CD4-positive, alpha-beta T cell (primary cell): ENCODE measurements around the gene ZNF674. TPM values are rescaled to one million over a fixed set of nuclear protein-coding genes. Genes with fewer than 3 reads are reported as not detected.
"Not testable (repeated sequence)": the region's sequence is repeated elsewhere in the genome, so short reads cannot be mapped to it uniquely, and the experiment has no call there.

Experiments used
- ATAC-seq: fragments of 200-7000 bp; cut with Tn5 transposase; one replicate; pipeline ENCODE4 v1.10.0; 2022; ENCODE audit warnings: mild to moderate bottlenecking; ENCODE audit not compliant: poor library complexity
- CTCF ChIA-PET: fragments of 350-600 bp; sonication (Branson Sonifier 250); formaldehyde crosslinking; loops from one replicate; lab custom pipeline; 2021; ENCODE audit warnings: antibody characterized with exemption, inconsistent platforms; lab: Charles Lee
- POLR2A ChIA-PET: fragments of 350-600 bp; sonication (Branson Sonifier 250); formaldehyde crosslinking; loops from one replicate; lab custom pipeline; 2021; ENCODE audit warnings: antibody characterized with exemption, inconsistent platforms; lab: Charles Lee
- DNase-seq, 14 experiments: peaks; one replicate each; pipeline ENCODE4 v3.0.0-alpha.2; 2013 to 2020; ENCODE audit warnings: mixed read lengths in 2 of 14
- H3K27ac ChIP-seq, 2 donors: one replicate each; pipeline versions ENCODE4 v1.5.1 to v1.7.0; 2013; ENCODE audit warnings: low read length in 2 of 2, low read depth in 1 of 2, mild to moderate bottlenecking in 1 of 2
- H3K27me3 ChIP-seq, 2 experiments: 1 replicate in 1 of 2; 2 replicates in 1 of 2; pipeline versions ENCODE4 v1.6.1 to v1.7.0; 2013; ENCODE audit warnings: low read length in 2 of 2, control low read depth in 1 of 2, mild to moderate bottlenecking in 1 of 2, moderate library complexity in 1 of 2; ENCODE audit not compliant: insufficient read depth in 2 of 2, control insufficient read depth in 1 of 2
- H3K36me3 ChIP-seq: one replicate; pipeline ENCODE4 v1.6.1; 2013; ENCODE audit warnings: low read length, control low read depth; ENCODE audit not compliant: insufficient read depth
- H3K4me1 ChIP-seq: one replicate; pipeline ENCODE4 v1.6.1; 2013; ENCODE audit warnings: low read length, control low read depth; ENCODE audit not compliant: insufficient read depth
- H3K4me3 ChIP-seq: one replicate; pipeline ENCODE4 v1.5.1; 2013; ENCODE audit warnings: mild to moderate bottlenecking, low read length, moderate library complexity
- H3K9me3 ChIP-seq, 2 experiments: 1 replicate in 1 of 2; 2 replicates in 1 of 2; pipeline versions ENCODE4 v1.6.1 to v1.7.0; 2013; ENCODE audit warnings: low read length in 2 of 2, mild to moderate bottlenecking in 2 of 2, control low read depth in 1 of 2, moderate library complexity in 1 of 2; ENCODE audit not compliant: control insufficient read depth in 1 of 2, insufficient read depth in 1 of 2
- H3K27ac Mint-ChIP-seq: one replicate; pipeline ENCODE4 v1.8.0; 2020; ENCODE audit warnings: mixed read lengths
- H3K27me3 Mint-ChIP-seq: one replicate; pipeline ENCODE4 v1.8.0; 2021; ENCODE audit warnings: mixed read lengths
- H3K36me3 Mint-ChIP-seq: one replicate; pipeline ENCODE4 v1.8.0; 2021; ENCODE audit warnings: low read depth, mixed read lengths
- H3K4me1 Mint-ChIP-seq: one replicate; pipeline ENCODE4 v1.8.0; 2021; ENCODE audit warnings: low read depth, mixed read lengths
- H3K4me3 Mint-ChIP-seq: one replicate; pipeline ENCODE4 v1.8.0; 2020; ENCODE audit warnings: mild to moderate bottlenecking, mixed read lengths
- H3K9me3 Mint-ChIP-seq: one replicate; pipeline ENCODE4 v1.8.0; 2020; ENCODE audit warnings: mixed read lengths
- intact Hi-C, 2 experiments: fragments of 100-400 bp; cut with DNase I in 1 of 2; cut with micrococcal nuclease in 1 of 2; formaldehyde crosslinking; loops; one replicate each; pipeline versions ENCODE4 v1.15.1 to v1.9.0; 2023 to 2025; cut with DNase I, micrococcal nuclease
- total RNA-seq, 174 experiments: library from RNA in 2 of 174; stranded (reverse) in 2 of 174; gene quantifications; one replicate each; pipeline ENCODE4 v1.2.3 and lab custom pipeline; 2021 to 2026
- TF ChIP-seq, protein P1 (sequence below): fragments of 200-600 bp; IDR thresholded peaks from one replicate; pipeline ENCODE4 v1.8.0; 2022; ENCODE audit warnings: antibody characterized with exemption, mild to moderate bottlenecking

The ZNF674 gene
- total RNA-seq, 2 experiments from 2014 or later: 1.2 to 1.9 TPM

DNA sequence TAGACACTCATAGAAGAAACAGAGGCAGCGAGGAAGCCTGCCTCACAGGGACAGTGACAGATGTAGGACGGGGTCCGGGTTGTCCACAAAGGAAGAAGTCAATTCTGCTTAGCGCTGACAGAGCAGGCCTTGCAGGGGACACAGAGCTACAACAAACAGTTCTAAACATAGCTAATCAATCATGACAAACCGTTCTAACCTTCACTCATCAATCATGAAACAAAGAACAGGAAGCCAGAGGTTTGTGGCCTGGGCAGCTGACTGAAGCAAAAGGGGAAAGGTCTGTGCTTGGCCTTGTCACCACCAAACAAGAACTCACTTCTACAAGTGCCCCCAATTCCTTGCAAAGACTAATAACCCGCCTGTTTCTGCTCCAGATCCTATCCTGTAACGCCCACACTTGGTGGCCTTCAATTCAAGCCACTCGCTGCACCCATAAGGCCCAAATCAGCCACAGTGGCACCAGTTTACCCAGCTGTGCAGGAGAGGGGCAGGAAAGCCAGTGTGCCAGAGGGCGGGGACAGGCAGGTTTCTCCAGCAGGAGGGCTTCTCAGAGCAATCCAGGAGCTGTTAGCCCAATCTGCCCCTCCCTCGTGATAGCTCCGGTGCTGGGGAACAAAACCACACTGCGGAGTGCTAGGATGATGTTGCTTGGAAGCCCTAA is 15.3 kb downstream of the ZNF674 start:
- H3K4me1 Mint-ChIP-seq, CTCF ChIA-PET, intact Hi-C loops: not testable (repeated sequence)

DNA sequence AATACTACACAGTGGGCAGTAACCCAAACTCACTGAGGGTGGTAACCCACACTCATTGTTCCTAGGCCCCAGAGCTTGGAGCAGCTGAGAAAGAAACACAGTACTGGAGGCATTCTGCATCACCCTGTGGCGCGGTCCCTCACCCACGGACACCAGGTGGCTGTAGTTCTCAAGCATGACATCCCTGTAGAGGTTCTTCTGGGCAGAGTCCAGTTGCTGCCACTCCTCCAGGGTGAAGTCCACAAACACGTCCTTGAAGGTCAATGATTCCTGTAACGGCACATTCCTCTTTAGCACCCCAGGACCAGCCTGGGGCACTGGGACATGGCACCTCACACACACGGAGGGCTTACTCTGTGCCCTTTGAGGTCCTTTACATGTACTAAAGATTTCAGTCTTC is 16.6 kb downstream of the ZNF674 start:
- H3K9me3 Mint-ChIP-seq, H3K9me3 ChIP-seq, H3K4me1 ChIP-seq, H3K4me3 ChIP-seq, H3K4me1 Mint-ChIP-seq, H3K27me3 ChIP-seq, intact Hi-C loops, H3K27ac ChIP-seq, H3K27me3 Mint-ChIP-seq, DNase-seq, H3K27ac Mint-ChIP-seq, H3K4me3 Mint-ChIP-seq, H3K36me3 ChIP-seq, POLR2A ChIA-PET, ATAC-seq, CTCF ChIA-PET: not testable (repeated sequence)
- H3K36me3 Mint-ChIP-seq: peaks cover 14% of the 10 kb centered on the region

More for the DNA sequence above, 15.3 kb downstream of the ZNF674 start:
- H3K36me3 Mint-ChIP-seq: peaks cover 18% of the 10 kb centered on the region
- H3K4me1 ChIP-seq, H3K36me3 ChIP-seq, H3K9me3 ChIP-seq, H3K4me3 Mint-ChIP-seq, H3K27me3 Mint-ChIP-seq, H3K27ac ChIP-seq, H3K27ac Mint-ChIP-seq, ATAC-seq, H3K27me3 ChIP-seq, DNase-seq, POLR2A ChIA-PET, H3K9me3 Mint-ChIP-seq, H3K4me3 ChIP-seq: not testable (repeated sequence)

DNA sequence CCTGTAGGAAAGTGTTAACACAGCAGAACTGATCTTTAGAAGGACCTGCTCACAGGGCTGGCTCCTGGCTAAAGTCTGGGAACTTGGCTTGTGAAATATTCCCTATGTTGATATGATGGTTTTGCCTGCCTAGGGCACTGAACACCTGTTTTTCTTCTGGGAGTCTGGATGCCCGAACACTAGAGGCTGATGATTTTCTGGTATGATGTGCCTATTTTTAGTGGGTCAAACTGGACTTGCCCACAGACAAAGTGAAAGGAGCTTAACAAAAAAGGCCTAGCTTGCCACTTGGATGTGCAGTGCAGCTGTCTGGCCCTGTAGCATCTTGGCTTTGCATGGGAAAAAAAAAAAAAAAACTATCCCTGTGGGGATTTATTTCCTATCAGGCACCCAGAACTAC is 39.1 kb downstream of the ZNF674 start:
- H3K9me3 ChIP-seq: peaks cover 18 to 20% of the 10 kb centered on the region in 2 experiments
- ATAC-seq (no peak), DNase-seq (no peak)
- TF ChIP-seq, protein P1, sequence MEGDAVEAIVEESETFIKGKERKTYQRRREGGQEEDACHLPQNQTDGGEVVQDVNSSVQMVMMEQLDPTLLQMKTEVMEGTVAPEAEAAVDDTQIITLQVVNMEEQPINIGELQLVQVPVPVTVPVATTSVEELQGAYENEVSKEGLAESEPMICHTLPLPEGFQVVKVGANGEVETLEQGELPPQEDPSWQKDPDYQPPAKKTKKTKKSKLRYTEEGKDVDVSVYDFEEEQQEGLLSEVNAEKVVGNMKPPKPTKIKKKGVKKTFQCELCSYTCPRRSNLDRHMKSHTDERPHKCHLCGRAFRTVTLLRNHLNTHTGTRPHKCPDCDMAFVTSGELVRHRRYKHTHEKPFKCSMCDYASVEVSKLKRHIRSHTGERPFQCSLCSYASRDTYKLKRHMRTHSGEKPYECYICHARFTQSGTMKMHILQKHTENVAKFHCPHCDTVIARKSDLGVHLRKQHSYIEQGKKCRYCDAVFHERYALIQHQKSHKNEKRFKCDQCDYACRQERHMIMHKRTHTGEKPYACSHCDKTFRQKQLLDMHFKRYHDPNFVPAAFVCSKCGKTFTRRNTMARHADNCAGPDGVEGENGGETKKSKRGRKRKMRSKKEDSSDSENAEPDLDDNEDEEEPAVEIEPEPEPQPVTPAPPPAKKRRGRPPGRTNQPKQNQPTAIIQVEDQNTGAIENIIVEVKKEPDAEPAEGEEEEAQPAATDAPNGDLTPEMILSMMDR: no peak
- Mint-ChIP-seq H3K9me3 (peaks cover 2% of the 10 kb centered on the region), H3K4me3 (no peak overlapping the region), H3K27me3 (no peaks in the 10 kb centered on the region), H3K27ac (no peak overlapping the region), H3K36me3 (peaks cover 61% of the 10 kb centered on the region), H3K4me1 (no peaks in the 10 kb centered on the region)
- POLR2A ChIA-PET: no interaction called here
- H3K36me3 ChIP-seq: peaks cover 2% of the 10 kb centered on the region
- H3K4me1 ChIP-seq: no peaks in the 10 kb centered on the region
- H3K27ac ChIP-seq: no peak overlapping the region
- CTCF ChIA-PET: interaction anchor here (0.7 kb wide), 1 partner anchor 11 kb away, joined by 4 read pairs; no protein-coding TSS in a partner anchor
- no peak overlapping the region for H3K4me3 ChIP-seq
- intact Hi-C loops: no loop called here
- no peaks in the 10 kb centered on the region for H3K27me3 ChIP-seq

DNA sequence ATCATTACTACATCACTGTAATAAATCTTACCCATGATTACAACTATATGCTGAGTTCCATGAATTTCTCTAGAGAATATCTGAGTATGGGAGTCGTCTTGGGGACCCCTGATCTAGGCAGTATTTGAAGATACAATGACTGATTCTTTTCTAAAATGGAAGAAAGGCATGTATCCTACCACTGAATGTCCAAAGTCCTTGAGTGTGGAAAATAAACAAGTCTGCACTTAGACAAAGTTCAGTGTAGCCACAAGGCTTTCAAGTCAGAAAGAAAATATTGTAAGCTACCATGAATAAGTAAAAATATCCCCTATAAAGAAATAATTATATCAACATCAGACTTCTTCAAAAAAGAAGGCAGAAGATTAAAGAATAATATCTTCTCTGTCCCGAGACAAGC is 42.4 kb downstream of the ZNF674 start:
- intact Hi-C loops: no loop called here
- no peaks in the 10 kb centered on the region for H3K4me1 Mint-ChIP-seq
- Histone ChIP-seq H3K4me3 (no peak overlapping the region), H3K27me3 (no peaks in the 10 kb centered on the region), H3K36me3 (peaks cover 4% of the 10 kb centered on the region), H3K27ac (no peak overlapping the region), H3K9me3 (peaks cover 32 to 47% of the 10 kb centered on the region in 2 experiments), H3K4me1 (no peaks in the 10 kb centered on the region)
- ChIA-PET CTCF (no interaction called here), POLR2A (no interaction called here)
- no peak overlapping the region for H3K4me3 Mint-ChIP-seq
- ATAC-seq (no peak), DNase-seq (no peak)
- H3K27me3 Mint-ChIP-seq: no peaks in the 10 kb centered on the region
- TF ChIP-seq, protein P1: no peak
- H3K9me3 Mint-ChIP-seq: peaks cover 2% of the 10 kb centered on the region
- H3K36me3 Mint-ChIP-seq: peaks cover 75% of the 10 kb centered on the region
- no peak overlapping the region for H3K27ac Mint-ChIP-seq
